K562 (cell line): ENCODE data around the gene SLC1A4. TPM values are rescaled to one million over a fixed set of nuclear protein-coding genes. Genes with fewer than 3 reads are reported as not detected.

Source experiments
- ATF1 ChIP-seq, 2 experiments: fragments of 450-650 bp in 1 of 2; IDR thresholded peaks; 2 replicates each; pipeline ENCODE4 v1.6.1; 2016; ENCODE audit warnings: missing compliant biosample characterization in 1 of 2, missing genetic modification characterization in 1 of 2
- CEBPG ChIP-seq, 3 experiments: fragments of 200-800 bp in 1 of 3; sonication (Bioruptor generic) in 1 of 3; sonication (generic) in 1 of 3; formaldehyde crosslinking in 1 of 3; IDR thresholded peaks in 2 of 3; conservative IDR thresholded peaks in 1 of 3; 2 replicates each; pipeline versions ENCODE4 v1.6.1 to v1.8.0; 2016 to 2022; ENCODE audit warnings: missing compliant biosample characterization in 2 of 3, missing genetic modification characterization in 2 of 3, mild to moderate bottlenecking in 1 of 3, missing genetic modification reagents in 1 of 3
- CHD1 ChIP-seq: fragments of 200-600 bp; sonication (generic); IDR thresholded peaks from one replicate; pipeline ENCODE4 v1.6.1; 2012; ENCODE audit warnings: mild to moderate bottlenecking, moderate library complexity, low read length, inconsistent platforms
- ETS2 ChIP-seq: IDR thresholded peaks from 2 replicates; pipeline ENCODE4 v1.6.1; 2016; ENCODE audit warnings: borderline replicate concordance, missing genetic modification characterization, mild to moderate bottlenecking, moderate library complexity, missing compliant biosample characterization; ENCODE audit not compliant: poor library complexity, severe bottlenecking
- GABPB2 ChIP-seq: fragments of 250-450 bp; sonication (Bioruptor Pico); conservative IDR thresholded peaks from 2 replicates; pipeline ENCODE4 v1.5.1; 2021; ENCODE audit warnings: mild to moderate bottlenecking
- MAFF ChIP-seq: IDR thresholded peaks from 2 replicates; pipeline ENCODE4 v1.6.1; 2012; ENCODE audit warnings: low read length, improper control_type of control experiment
- MEIS2 ChIP-seq: fragments of 450-650 bp; IDR thresholded peaks from 2 replicates; pipeline ENCODE4 v1.6.1; 2014; ENCODE audit warnings: mild to moderate bottlenecking; ENCODE audit not compliant: partially characterized antibody
- MTA1 ChIP-seq: fragments of 450-650 bp; IDR thresholded peaks from 2 replicates; pipeline ENCODE4 v1.6.1; 2017; ENCODE audit warnings: borderline replicate concordance
- NFIX ChIP-seq: fragments of 250-450 bp; sonication (Bioruptor Pico); IDR thresholded peaks from 2 replicates; pipeline ENCODE4 v1.4.0; 2020; ENCODE audit warnings: low read depth, mild to moderate bottlenecking, moderate library complexity
- NR2F6 ChIP-seq: fragments of 450-650 bp; formaldehyde crosslinking; IDR thresholded peaks from 2 replicates; pipeline ENCODE4 v1.4.0; 2020; ENCODE audit warnings: mild to moderate bottlenecking
- PHF8 ChIP-seq: fragments of 200-600 bp; sonication (generic); IDR thresholded peaks from 2 replicates; pipeline ENCODE4 v1.6.1; 2012; ENCODE audit warnings: mixed run types, mild to moderate bottlenecking, inconsistent platforms, low read length, moderate library complexity, borderline replicate concordance
- POLR2B ChIP-seq: fragments of 450-650 bp; IDR thresholded peaks from 2 replicates; pipeline ENCODE4 v1.6.1; 2018; ENCODE audit warnings: low read depth; ENCODE audit not compliant: partially characterized antibody
- RFX5 ChIP-seq: IDR thresholded peaks from 2 replicates; pipeline ENCODE4 v1.6.1; 2011; ENCODE audit warnings: low read depth, mild to moderate bottlenecking, improper control_type of control experiment, low read length
- TCF7L2 ChIP-seq: fragments of 150-350 bp; IDR thresholded peaks from 2 replicates; pipeline ENCODE4 v1.6.1; 2016; ENCODE audit warnings: low read depth, mild to moderate bottlenecking, low read length, moderate library complexity
- TRIM28 ChIP-seq: fragments of 450-650 bp; IDR thresholded peaks from 2 replicates; pipeline ENCODE4 v1.6.1; 2017
- ZBTB1 ChIP-seq: sonication (generic); formaldehyde crosslinking; IDR thresholded peaks from 2 replicates; pipeline ENCODE4 v1.8.1; 2023; ENCODE audit warnings: missing genetic modification reagents, low read depth, mild to moderate bottlenecking, borderline replicate concordance
- ZBTB12 ChIP-seq: fragments of 250-450 bp; sonication (Bioruptor Pico); IDR thresholded peaks from 2 replicates; pipeline ENCODE4 v1.4.0; 2020
- ZC3H8 ChIP-seq: fragments of 450-650 bp; IDR thresholded peaks from 2 replicates; pipeline ENCODE4 v1.6.1; 2017
- ZNF124 ChIP-seq: sonication (generic); formaldehyde crosslinking; IDR thresholded peaks from 2 replicates; pipeline ENCODE4 v1.8.1; 2022; ENCODE audit warnings: missing genetic modification reagents
- ZNF174 ChIP-seq: fragments of 250-450 bp; sonication (Bioruptor Pico); IDR thresholded peaks from 2 replicates; pipeline ENCODE4 v1.4.0; 2020; ENCODE audit warnings: mild to moderate bottlenecking
- ZNF274 ChIP-seq: IDR thresholded peaks from 2 replicates; pipeline ENCODE4 v1.6.1; 2011; ENCODE audit warnings: low read depth, mild to moderate bottlenecking, low read length, moderate library complexity, borderline replicate concordance
- ZNF436 ChIP-seq: fragments of 250-450, 450-650 bp; sonication (Bioruptor Pico); formaldehyde crosslinking; IDR thresholded peaks from 2 replicates; pipeline ENCODE4 v1.7.0; 2020; ENCODE audit warnings: mild to moderate bottlenecking
- ZNF551 ChIP-seq: fragments of 250-450 bp; sonication (Bioruptor Pico); IDR thresholded peaks from 2 replicates; pipeline ENCODE4 v1.5.0; 2021; ENCODE audit warnings: mild to moderate bottlenecking, moderate library complexity
- ZNF830 ChIP-seq: fragments of 250-450 bp; sonication (Bioruptor Pico); IDR thresholded peaks from 2 replicates; pipeline ENCODE4 v1.5.0; 2021; ENCODE audit warnings: mild to moderate bottlenecking
- polyA plus RNA-seq, 8 experiments: library from polyadenylated mRNA; depleted of rRNA in 4 of 8; stranded (reverse) in 5 of 8; unstranded in 3 of 8; fragments of >200 nt; fragmentation: Nextera tagmentation in 2 of 8; fragmentation: Illumina TruSeq in 1 of 8; extraction: Ambion mirVana in 2 of 8; extraction: Trizol in 1 of 8; gene quantifications; 2 replicates each; pipeline versions ENCODE4 v1.2.1 to v1.2.3, GENCODE V29; 2011 to 2014; ENCODE audit warnings: inconsistent platforms in 1 of 8, missing spikeins in 1 of 8
- total RNA-seq, 7 experiments: library from RNA; depleted of rRNA in 6 of 7; stranded (reverse); fragments of >200 nt in 6 of 7; fragmentation: Illumina TruSeq in 2 of 7; extraction: Trizol in 2 of 7; gene quantifications; 2 replicates each; pipeline versions ENCODE4 v1.2.1 to v1.2.3, GENCODE V29; 2011 to 2021; ENCODE audit warnings: low replicate concordance in 1 of 7
- TF ChIP-seq, protein P1 (sequence below): sonication (generic); formaldehyde crosslinking; IDR thresholded peaks from 2 replicates; pipeline ENCODE4 v1.8.1; 2023; ENCODE audit warnings: mild to moderate bottlenecking, missing genetic modification reagents
- TF ChIP-seq, protein P2 (sequence below): sonication (generic); formaldehyde crosslinking; IDR thresholded peaks from 2 replicates; pipeline ENCODE4 v1.8.1; 2023; ENCODE audit warnings: mild to moderate bottlenecking, missing genetic modification reagents

Gene SLC1A4
- total and polyA plus RNA-seq, 9 of the 15 experiments (the other 6 are each of a cell fraction or from before 2014, with no cell fraction given): 4.4 to 24.0 (median 10.9) TPM

DNA sequence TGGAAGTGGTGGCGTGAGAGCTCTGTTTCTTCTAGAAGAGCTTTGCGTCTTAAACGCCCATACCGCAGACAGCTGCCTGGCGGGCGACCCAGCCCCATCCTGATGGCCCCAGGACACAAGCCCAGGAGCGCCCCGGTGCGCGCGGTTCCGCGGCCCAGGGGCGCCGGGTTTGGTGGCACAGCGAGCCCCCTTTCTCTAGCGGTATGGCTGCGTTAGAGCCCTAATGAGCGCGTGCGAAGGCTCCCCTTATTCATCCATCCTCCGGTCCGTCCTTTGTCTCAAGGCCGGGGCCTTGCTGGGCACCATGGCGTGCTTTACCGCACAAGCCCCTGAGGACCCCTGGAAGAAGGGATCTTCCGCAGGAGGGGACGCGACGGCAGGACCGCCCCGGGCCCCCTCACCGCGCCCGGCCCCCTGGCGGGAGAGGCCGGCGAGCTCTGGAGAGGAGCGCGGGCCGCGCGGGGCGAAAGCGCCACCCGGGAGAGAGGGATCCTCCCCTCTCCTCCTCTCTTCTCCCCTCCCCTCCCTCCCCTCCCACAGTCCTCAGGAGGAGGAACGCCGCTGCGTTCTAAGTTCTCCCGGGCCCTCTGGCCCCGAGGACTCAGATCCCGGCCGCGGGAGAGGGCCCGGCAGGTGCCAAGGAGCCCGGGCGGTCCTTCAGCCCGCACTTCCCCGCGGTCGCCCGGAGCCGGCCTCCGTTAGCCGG, 626 bp upstream of the SLC1A4 start (continued):
- TF ChIP-seq NFIX (CRISPR knock-in tag) (no peak), CEBPG (CRISPR knock-in tag; IDR thresholded peaks at IDR 0.05) (0 out of 2 replicates have a peak, but pooled peaks have one; percentile 10), CEBPG (tag; conservative IDR thresholded peaks at IDR 0.05 in 1 of 2, IDR thresholded peaks at IDR 0.05 in 1 of 2) (no peak), ZBTB12 (CRISPR knock-in tag) (no peak), PHF8 (peak; percentile 82; the same call in 1 of the 2 replicates), GABPB2 (no peak), TRIM28 (no peak), ATF1 (CRISPR knock-in tag; IDR thresholded peaks at IDR 0.05) (no peak), ATF1 (tag; IDR thresholded peaks at IDR 0.05) (peak; percentile 58), ZNF551 (CRISPR knock-in tag) (no peak), ETS2 (tag) (no peak), ZNF274 (no peak), ZC3H8 (no peak), ZNF124 (CRISPR knock-in tag) (no peak), TCF7L2 (no peak), ZBTB1 (no peak; the same call in 1 of the 2 replicates), NR2F6 (no peak), MAFF (no peak), RFX5 (no peak), ZNF436 (CRISPR knock-in tag) (no peak), POLR2B (peak; percentile 67), ZNF174 (no peak), ZNF830 (CRISPR knock-in tag) (peak; percentile 79; the same call in 1 of the 2 replicates), MTA1 (0 out of 2 replicates have a peak, but pooled peaks have one; percentile 51), MEIS2 (no peak), CHD1 (peak; percentile 67)
- TF ChIP-seq, protein P1, sequence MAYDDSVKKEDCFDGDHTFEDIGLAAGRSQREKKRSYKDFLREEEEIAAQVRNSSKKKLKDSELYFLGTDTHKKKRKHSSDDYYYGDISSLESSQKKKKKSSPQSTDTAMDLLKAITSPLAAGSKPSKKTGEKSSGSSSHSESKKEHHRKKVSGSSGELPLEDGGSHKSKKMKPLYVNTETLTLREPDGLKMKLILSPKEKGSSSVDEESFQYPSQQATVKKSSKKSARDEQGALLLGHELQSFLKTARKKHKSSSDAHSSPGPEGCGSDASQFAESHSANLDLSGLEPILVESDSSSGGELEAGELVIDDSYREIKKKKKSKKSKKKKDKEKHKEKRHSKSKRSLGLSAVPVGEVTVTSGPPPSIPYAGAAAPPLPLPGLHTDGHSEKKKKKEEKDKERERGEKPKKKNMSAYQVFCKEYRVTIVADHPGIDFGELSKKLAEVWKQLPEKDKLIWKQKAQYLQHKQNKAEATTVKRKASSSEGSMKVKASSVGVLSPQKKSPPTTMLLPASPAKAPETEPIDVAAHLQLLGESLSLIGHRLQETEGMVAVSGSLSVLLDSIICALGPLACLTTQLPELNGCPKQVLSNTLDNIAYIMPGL: peak; percentile 81; the same call in 1 of the 2 replicates
- TF ChIP-seq, protein P2, sequence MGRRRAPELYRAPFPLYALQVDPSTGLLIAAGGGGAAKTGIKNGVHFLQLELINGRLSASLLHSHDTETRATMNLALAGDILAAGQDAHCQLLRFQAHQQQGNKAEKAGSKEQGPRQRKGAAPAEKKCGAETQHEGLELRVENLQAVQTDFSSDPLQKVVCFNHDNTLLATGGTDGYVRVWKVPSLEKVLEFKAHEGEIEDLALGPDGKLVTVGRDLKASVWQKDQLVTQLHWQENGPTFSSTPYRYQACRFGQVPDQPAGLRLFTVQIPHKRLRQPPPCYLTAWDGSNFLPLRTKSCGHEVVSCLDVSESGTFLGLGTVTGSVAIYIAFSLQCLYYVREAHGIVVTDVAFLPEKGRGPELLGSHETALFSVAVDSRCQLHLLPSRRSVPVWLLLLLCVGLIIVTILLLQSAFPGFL (CRISPR knock-in tag): no peak
